ENCODE data around the gene SLC35F4.
"Not testable (repeated sequence)": the region's sequence is repeated elsewhere in the genome, so short reads cannot be mapped to it uniquely, and the experiment has no call there.

Gene SLC35F4

DNA sequence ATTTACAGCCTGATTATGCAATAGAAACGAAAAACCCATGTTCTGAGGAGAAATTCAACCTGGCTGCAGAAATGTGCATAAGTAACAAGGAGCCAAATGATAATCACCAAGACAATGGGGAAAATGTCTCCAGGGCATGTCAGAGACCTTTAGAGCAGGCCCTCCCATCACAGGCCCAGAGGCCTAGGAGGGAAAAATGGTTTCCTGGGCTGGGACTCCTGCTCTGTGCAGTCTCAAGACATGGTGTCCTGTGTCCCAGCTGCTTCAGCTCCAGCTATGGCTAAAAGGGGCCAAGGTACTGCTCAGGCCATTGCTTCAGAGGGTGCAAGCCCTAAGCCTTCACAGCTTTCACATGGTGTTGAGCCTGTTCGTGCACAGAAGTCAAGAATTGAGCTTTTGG, 156.0 kb downstream of the SLC35F4 start:
- no peaks in the 10 kb centered on the region for H3K4me1 ChIP-seq (ENCODE audit: low read length)
- H3K9ac ChIP-seq (ENCODE audit: low read length): no peak overlapping the region
- no peak for DNase-seq
- H4K20me1 ChIP-seq (ENCODE audit: insufficient read depth, low read length): no peaks in the 10 kb centered on the region
- H3K27me3 ChIP-seq (replicated peaks; ENCODE audit: insufficient read depth, low read length): no peaks in the 10 kb centered on the region
- no peak for TF ChIP-seq EZH2phosphoT487 (IDR thresholded peaks at IDR 0.05; ENCODE audit: low read length)
- TF ChIP-seq CTCF (IDR thresholded peaks at IDR 0.05; ENCODE audit: low read length): no peak
- no peak for TF ChIP-seq EZH2 (optimal IDR thresholded peaks at IDR 0.05; ENCODE audit: low read depth, low read length)
- H3K9me2 ChIP-seq (replicated peaks; ENCODE audit: insufficient read depth, low read length): no peaks in the 10 kb centered on the region
- H2AFZ ChIP-seq (ENCODE audit: low read length): no peak overlapping the region
- H3K27ac ChIP-seq (ENCODE audit: low read length): no peak overlapping the region
- H3K4me3 ChIP-seq (ENCODE audit: low read length): no peak overlapping the region
- H3K4me2 ChIP-seq (ENCODE audit: low read depth, low read length): no peak overlapping the region
- no peaks in the 10 kb centered on the region for H3K9me3 ChIP-seq (replicated peaks; ENCODE audit: insufficient read depth, low read length)
- no peaks in the 10 kb centered on the region for H3K79me2 ChIP-seq (ENCODE audit: low read length)
- H3K36me3 ChIP-seq (replicated peaks; ENCODE audit: insufficient read depth, low read length): no peaks in the 10 kb centered on the region
- H3F3A ChIP-seq (ENCODE audit: insufficient read depth, low read length): no peaks in the 10 kb centered on the region

DNA sequence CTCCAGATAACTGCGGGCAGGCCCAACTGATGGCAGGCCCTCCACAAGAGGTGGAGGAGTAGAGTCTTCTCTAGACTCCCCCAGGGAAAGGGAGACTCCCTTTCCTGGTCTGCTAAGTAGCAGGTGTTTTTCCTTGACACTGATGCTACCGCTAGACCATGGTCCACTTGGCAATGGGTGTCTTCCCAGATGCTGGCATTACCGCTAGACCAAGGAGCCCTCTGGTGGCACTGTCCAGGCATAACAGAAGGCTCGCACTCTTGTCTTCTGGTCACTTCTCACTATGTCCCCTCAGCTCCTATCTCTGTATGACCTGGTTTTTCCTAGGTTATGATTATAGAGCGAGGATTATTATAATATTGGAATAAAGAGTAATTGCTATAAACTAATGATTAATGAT, 156.8 kb downstream of the SLC35F4 start:
- not testable (repeated sequence) for H2AFZ ChIP-seq (ENCODE audit: low read length); H3K36me3 ChIP-seq (replicated peaks; ENCODE audit: insufficient read depth, low read length); H3K4me3 ChIP-seq (ENCODE audit: low read length); H3K4me1 ChIP-seq (ENCODE audit: low read length); H3K79me2 ChIP-seq (ENCODE audit: low read length); H3K9me2 ChIP-seq (replicated peaks; ENCODE audit: insufficient read depth, low read length); DNase-seq; H3K9me3 ChIP-seq (replicated peaks; ENCODE audit: insufficient read depth, low read length); H3K27me3 ChIP-seq (replicated peaks; ENCODE audit: insufficient read depth, low read length); H3K27ac ChIP-seq (ENCODE audit: low read length); H3F3A ChIP-seq (ENCODE audit: insufficient read depth, low read length); H4K20me1 ChIP-seq (ENCODE audit: insufficient read depth, low read length); H3K9ac ChIP-seq (ENCODE audit: low read length); H3K4me2 ChIP-seq (ENCODE audit: low read depth, low read length)

DNA sequence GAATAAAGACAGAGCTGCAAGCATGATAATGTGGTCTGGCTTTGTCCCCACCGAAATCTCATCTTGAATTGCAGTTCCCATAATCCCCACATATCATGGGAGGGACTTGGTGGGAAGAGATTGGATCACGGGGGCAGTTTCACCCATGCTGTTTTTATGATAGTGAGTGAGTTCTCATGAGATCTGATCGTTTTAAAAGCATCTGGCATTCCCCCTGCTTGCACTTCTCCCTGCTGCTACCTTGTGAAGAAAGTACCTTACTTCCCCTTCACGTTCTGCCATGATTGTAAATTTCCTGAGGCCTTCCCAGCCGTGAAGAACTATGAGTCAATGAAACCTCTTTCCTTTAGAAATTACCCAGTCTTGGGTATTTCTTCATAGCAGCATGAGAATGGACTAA, 158.7 kb downstream of the SLC35F4 start:
- H2AFZ ChIP-seq (ENCODE audit: low read length): no peak overlapping the region
- no peaks in the 10 kb centered on the region for H3K9me2 ChIP-seq (replicated peaks; ENCODE audit: insufficient read depth, low read length)
- no peaks in the 10 kb centered on the region for H3K9me3 ChIP-seq (replicated peaks; ENCODE audit: insufficient read depth, low read length)
- H3K27ac ChIP-seq (ENCODE audit: low read length): no peak overlapping the region
- H4K20me1 ChIP-seq (ENCODE audit: insufficient read depth, low read length): no peaks in the 10 kb centered on the region
- no peak overlapping the region for H3K4me3 ChIP-seq (ENCODE audit: low read length)
- H3F3A ChIP-seq (ENCODE audit: insufficient read depth, low read length): no peaks in the 10 kb centered on the region
- H3K27me3 ChIP-seq (replicated peaks; ENCODE audit: insufficient read depth, low read length): no peaks in the 10 kb centered on the region
- H3K79me2 ChIP-seq (ENCODE audit: low read length): no peaks in the 10 kb centered on the region
- H3K36me3 ChIP-seq (replicated peaks; ENCODE audit: insufficient read depth, low read length): no peaks in the 10 kb centered on the region
- H3K4me2 ChIP-seq (ENCODE audit: low read depth, low read length): no peak overlapping the region
- TF ChIP-seq EZH2 (optimal IDR thresholded peaks at IDR 0.05; ENCODE audit: low read depth, low read length) (no peak), EZH2phosphoT487 (IDR thresholded peaks at IDR 0.05; ENCODE audit: low read length) (no peak), CTCF (IDR thresholded peaks at IDR 0.05; ENCODE audit: low read length) (no peak)
- DNase-seq: no peak
- no peak overlapping the region for H3K9ac ChIP-seq (ENCODE audit: low read length)
- no peaks in the 10 kb centered on the region for H3K4me1 ChIP-seq (ENCODE audit: low read length)

GRCh38 chr14:57704763-57705162, 161.1 kb downstream of the SLC35F4 start:
- Histone ChIP-seq H3K4me2 (ENCODE audit: low read depth, low read length) (no peak overlapping the region), H3K9me3 (replicated peaks; ENCODE audit: insufficient read depth, low read length) (no peaks in the 10 kb centered on the region), H3K4me3 (ENCODE audit: low read length) (no peak overlapping the region), H3K4me1 (ENCODE audit: low read length) (no peaks in the 10 kb centered on the region), H3F3A (ENCODE audit: insufficient read depth, low read length) (no peaks in the 10 kb centered on the region), H3K79me2 (ENCODE audit: low read length) (no peaks in the 10 kb centered on the region), H3K36me3 (replicated peaks; ENCODE audit: insufficient read depth, low read length) (no peaks in the 10 kb centered on the region), H2AFZ (ENCODE audit: low read length) (no peak overlapping the region), H3K27ac (ENCODE audit: low read length) (no peak overlapping the region), H4K20me1 (ENCODE audit: insufficient read depth, low read length) (no peaks in the 10 kb centered on the region), H3K27me3 (replicated peaks; ENCODE audit: insufficient read depth, low read length) (no peaks in the 10 kb centered on the region), H3K9ac (ENCODE audit: low read length) (no peak overlapping the region), H3K9me2 (replicated peaks; ENCODE audit: insufficient read depth, low read length) (no peaks in the 10 kb centered on the region)
- TF ChIP-seq EZH2phosphoT487 (IDR thresholded peaks at IDR 0.05; ENCODE audit: low read length): no peak
- no peak for TF ChIP-seq CTCF (IDR thresholded peaks at IDR 0.05; ENCODE audit: low read length)
- no peak for TF ChIP-seq EZH2 (optimal IDR thresholded peaks at IDR 0.05; ENCODE audit: low read depth, low read length)
- no peak for DNase-seq

Measured in MM.1S (cell line).